Esophagus muscularis mucosa (tissue), 4 donors: Measurements from ENCODE around the gene TK1. TPM values are rescaled to one million over a fixed set of nuclear protein-coding genes. Genes with fewer than 3 reads are reported as not detected.

ENCODE experiments used
- DNase-seq: peaks from one replicate; pipeline ENCODE4 v3.0.0-alpha.2; 2017; ENCODE audit errors: extremely low spot score
- H3K27ac ChIP-seq, 4 donors: fragments of 200-600 bp; sonication (generic); replicated peaks in 1 of 4; 1 replicate in 3 of 4; 2 replicates in 1 of 4; pipeline ENCODE4 v1.5.1; 2016 to 2019; ENCODE audit warnings: mild to moderate bottlenecking in 1 of 4
- H3K27me3 ChIP-seq, 4 donors: fragments of 200-600 bp; sonication (generic); one replicate each; pipeline versions ENCODE4 v1.5.1 to v1.6.0; 2016 to 2019
- H3K36me3 ChIP-seq, 4 donors: fragments of 200-600 bp; sonication (generic); one replicate each; pipeline ENCODE4 v1.5.1; 2016 to 2019
- H3K4me1 ChIP-seq, 4 donors: fragments of 200-600 bp; sonication (generic); one replicate each; pipeline ENCODE4 v1.5.1; 2016 to 2019
- H3K4me3 ChIP-seq, 4 donors: fragments of 200-600 bp; sonication (generic); 1 replicate in 2 of 4; 2 replicates in 2 of 4; pipeline ENCODE4 v1.5.1; 2016 to 2019; ENCODE audit warnings: mild to moderate bottlenecking in 4 of 4, moderate library complexity in 1 of 4
- H3K9me3 ChIP-seq, 4 donors: fragments of 200-600 bp; sonication (generic); 1 replicate in 3 of 4; 2 replicates in 1 of 4; pipeline ENCODE4 v1.5.1; 2016 to 2019
- EP300 ChIP-seq: sonication (generic); formaldehyde crosslinking; IDR thresholded peaks from one replicate; pipeline ENCODE4 v1.6.1; 2017; ENCODE audit warnings: antibody characterized with exemption
- POLR2A ChIP-seq: fragments of 450-650 bp; IDR thresholded peaks from one replicate; pipeline ENCODE4 v1.6.1; 2017; ENCODE audit warnings: antibody characterized with exemption, moderate library complexity, mild to moderate bottlenecking, low read depth
- POLR2AphosphoS5 ChIP-seq, 2 donors: sonication (generic); formaldehyde crosslinking; IDR thresholded peaks; one replicate each; pipeline ENCODE4 v1.6.1; 2017; ENCODE audit warnings: antibody characterized with exemption in 2 of 2
- WGBS: methylation state at CpG from one replicate; pipeline ENCODE4 v1.1.5; 2018; 5-methylcytosine and 5-hydroxymethylcytosine counted together
- intact Hi-C: fragments of 100-400 bp; cut with DNase I; formaldehyde crosslinking; loops from one replicate; pipeline ENCODE4 v1.15.1; 2023
- total RNA-seq, 4 donors: library from RNA; depleted of rRNA; stranded (reverse); fragments of >200 nt; gene quantifications; one replicate each; pipeline versions ENCODE4 v1.1.0 to v1.2.1, GENCODE V29; 2016
- TF ChIP-seq, protein P1 (sequence below), 3 experiments: fragments of 200-600 bp in 2 of 3; fragments of 450-650 bp in 1 of 3; sonication (generic) in 2 of 3; IDR thresholded peaks; one replicate each; pipeline ENCODE4 v1.5.1; 2017 to 2019; ENCODE audit warnings: antibody characterized with exemption in 3 of 3, mild to moderate bottlenecking in 2 of 3, moderate library complexity in 1 of 3

The TK1 gene
- total RNA-seq, 4 donors from 2014 or later: 7.9 to 22.1 (median 14.5) TPM

DNA sequence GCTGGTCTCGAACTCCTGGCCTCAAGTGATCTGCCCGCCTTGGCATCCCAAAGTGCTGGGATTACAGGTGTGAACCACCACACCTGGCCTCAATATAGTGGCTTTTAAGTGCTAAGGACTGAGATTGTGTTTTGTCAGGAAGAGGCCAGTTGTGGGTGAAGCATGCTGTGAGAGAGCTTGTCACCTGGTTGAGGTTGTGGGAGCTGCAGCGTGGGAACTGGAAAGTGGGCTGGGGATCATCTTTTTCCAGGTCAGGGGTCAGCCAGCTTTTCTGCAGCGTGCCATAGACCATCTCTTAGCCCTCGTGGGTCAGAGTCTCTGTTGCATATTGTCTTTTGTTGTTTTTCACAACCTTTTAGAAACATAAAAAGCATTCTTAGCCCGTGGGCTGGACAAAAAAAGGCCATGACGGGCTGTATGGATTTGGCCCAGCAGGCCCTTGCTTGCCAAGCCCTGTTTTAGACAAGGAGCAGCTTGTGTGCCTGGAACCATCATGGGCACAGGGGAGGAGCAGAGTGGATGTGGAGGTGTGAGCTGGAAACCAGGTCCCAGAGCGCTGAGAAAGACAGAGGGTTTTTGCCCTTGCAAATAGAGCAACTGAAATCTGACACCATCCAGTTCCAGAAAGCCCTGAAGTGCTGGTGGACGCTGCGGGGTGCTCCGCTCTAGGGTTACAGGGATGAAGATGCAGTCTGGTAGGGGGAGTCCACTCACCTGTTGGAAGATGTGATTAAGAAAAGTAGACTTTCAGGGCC is 32.7 kb upstream of the TK1 start:
- intact Hi-C loops: no loop called here

DNA sequence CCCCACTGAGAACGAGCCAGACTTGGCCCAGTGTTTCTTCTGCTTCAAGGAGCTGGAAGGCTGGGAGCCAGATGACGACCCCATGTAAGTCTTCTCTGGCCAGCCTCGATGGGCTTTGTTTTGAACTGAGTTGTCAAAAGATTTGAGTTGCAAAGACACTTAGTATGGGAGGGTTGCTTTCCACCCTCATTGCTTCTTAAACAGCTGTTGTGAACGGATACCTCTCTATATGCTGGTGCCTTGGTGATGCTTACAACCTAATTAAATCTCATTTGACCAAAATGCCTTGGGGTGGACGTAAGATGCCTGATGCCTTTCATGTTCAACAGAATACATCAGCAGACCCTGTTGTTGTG is 27.8 kb upstream of the TK1 start:
- peak overlapping the region; percentile 41 to 55 (median 47) for H3K4me3 ChIP-seq
- WGBS: 16% methylated on average over 5 of the region's 5 CpGs
- intact Hi-C loops: no loop called here

More for the DNA sequence above, 32.7 kb upstream of the TK1 start:
- Histone ChIP-seq H3K27me3 (no peaks in the 10 kb centered on the region), H3K27ac (no peak overlapping the region), H3K9me3 (no peaks in the 10 kb centered on the region), H3K4me1 (peaks cover under 1 to 10% (median 2%) of the 10 kb centered on the region in 4 donors), H3K36me3 (no peaks in the 10 kb centered on the region), H3K4me3 (no peak overlapping the region)
- 88% methylated on average over 11 of the region's 11 CpGs for WGBS
- TF ChIP-seq EP300: no peak
- DNase-seq: no peak

DNA sequence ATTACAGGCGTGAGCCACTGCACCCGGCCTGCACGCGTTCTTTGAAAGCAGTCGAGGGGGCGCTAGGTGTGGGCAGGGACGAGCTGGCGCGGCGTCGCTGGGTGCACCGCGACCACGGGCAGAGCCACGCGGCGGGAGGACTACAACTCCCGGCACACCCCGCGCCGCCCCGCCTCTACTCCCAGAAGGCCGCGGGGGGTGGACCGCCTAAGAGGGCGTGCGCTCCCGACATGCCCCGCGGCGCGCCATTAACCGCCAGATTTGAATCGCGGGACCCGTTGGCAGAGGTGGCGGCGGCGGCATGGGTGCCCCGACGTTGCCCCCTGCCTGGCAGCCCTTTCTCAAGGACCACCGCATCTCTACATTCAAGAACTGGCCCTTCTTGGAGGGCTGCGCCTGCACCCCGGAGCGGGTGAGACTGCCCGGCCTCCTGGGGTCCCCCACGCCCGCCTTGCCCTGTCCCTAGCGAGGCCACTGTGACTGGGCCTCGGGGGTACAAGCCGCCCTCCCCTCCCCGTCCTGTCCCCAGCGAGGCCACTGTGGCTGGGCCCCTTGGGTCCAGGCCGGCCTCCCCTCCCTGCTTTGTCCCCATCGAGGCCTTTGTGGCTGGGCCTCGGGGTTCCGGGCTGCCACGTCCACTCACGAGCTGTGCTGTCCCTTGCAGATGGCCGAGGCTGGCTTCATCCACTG is 27.3 kb upstream of the TK1 start, which contains the start of gene BIRC5:
TSS of gene BIRC5 (plus strand) at position 238 of the 690 bp plus-strand sequence. CDS start at position 302, 64 bp downstream.
- WGBS: 2% methylated on average over 17 of the region's 60 CpGs
- H3K9me3 ChIP-seq: no peaks in the 10 kb centered on the region
- peak; percentile 94 for DNase-seq
- intact Hi-C loops: no loop called here
- H3K4me3 ChIP-seq: peak within 1 kb of the TSS; percentile 41 to 55 (median 47)
- H3K27ac ChIP-seq: no peak within 1 kb of the TSS
- TF ChIP-seq POLR2AphosphoS5 (IDR thresholded peaks at IDR 0.05) (peak; percentile 48 to 90), POLR2A (no peak)
- TF ChIP-seq, protein P1, sequence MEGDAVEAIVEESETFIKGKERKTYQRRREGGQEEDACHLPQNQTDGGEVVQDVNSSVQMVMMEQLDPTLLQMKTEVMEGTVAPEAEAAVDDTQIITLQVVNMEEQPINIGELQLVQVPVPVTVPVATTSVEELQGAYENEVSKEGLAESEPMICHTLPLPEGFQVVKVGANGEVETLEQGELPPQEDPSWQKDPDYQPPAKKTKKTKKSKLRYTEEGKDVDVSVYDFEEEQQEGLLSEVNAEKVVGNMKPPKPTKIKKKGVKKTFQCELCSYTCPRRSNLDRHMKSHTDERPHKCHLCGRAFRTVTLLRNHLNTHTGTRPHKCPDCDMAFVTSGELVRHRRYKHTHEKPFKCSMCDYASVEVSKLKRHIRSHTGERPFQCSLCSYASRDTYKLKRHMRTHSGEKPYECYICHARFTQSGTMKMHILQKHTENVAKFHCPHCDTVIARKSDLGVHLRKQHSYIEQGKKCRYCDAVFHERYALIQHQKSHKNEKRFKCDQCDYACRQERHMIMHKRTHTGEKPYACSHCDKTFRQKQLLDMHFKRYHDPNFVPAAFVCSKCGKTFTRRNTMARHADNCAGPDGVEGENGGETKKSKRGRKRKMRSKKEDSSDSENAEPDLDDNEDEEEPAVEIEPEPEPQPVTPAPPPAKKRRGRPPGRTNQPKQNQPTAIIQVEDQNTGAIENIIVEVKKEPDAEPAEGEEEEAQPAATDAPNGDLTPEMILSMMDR (IDR thresholded peaks at IDR 0.05): peak in 1 of 3 experiments; percentile 26
- H3K36me3 ChIP-seq: no peaks in the 10 kb centered on the region
- peaks cover 5 to 13% (median 11%) of the 10 kb centered on the region in 4 donors for H3K4me1 ChIP-seq
- H3K27me3 ChIP-seq: no peaks in the 10 kb centered on the region

More for the DNA sequence above, 27.8 kb upstream of the TK1 start:
- TF ChIP-seq POLR2AphosphoS5 (IDR thresholded peaks at IDR 0.05) (no peak), EP300 (no peak), POLR2A (no peak)
- TF ChIP-seq, protein P1 (IDR thresholded peaks at IDR 0.05): no peak
- Histone ChIP-seq H3K27me3 (no peaks in the 10 kb centered on the region), H3K27ac (no peak overlapping the region), H3K36me3 (no peaks in the 10 kb centered on the region), H3K9me3 (no peaks in the 10 kb centered on the region), H3K4me1 (peaks cover 5 to 13% (median 11%) of the 10 kb centered on the region in 4 donors)
- DNase-seq: no peak

DNA sequence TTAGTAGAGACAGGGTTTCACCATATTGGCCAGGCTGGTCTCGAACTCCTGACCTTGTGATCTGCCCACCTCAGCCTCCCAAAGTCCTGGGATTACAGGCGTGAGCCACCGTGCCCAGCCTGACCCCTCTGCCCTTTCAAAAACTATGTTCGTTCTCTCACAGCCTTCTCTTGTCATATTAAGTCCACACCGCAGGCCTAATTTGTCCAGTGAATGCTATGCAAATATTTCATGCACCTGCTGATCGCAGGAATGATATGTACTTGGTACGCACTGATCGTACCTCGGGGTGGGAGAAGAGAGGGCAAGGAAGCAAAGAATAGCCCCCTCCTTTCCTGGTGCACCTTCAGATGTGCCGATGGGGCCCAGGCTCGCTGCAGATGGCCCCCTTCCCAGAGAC is 24.2 kb upstream of the TK1 start:
- WGBS: 89% methylated on average over 11 of the region's 11 CpGs

DNA sequence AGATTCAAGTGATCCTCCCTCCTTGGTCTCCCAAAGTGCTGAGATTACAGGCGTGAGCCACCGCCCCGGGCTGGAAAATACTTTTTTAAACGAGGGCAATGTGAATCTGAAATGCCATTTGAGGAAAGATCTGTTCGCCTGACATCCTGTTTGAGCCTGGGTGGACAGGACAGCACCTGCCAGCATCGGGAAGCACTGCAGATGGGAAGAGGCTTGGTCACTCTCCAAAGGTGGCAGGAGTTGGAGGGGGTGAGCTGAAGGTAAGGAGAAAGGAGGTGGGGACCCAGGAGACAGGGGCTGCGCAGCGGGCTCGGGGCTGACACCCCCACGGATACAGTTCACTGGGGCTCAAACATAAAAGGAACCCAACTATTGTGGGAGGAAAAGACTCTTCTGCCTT is 23.3 kb upstream of the TK1 start:
- TF ChIP-seq POLR2AphosphoS5 (IDR thresholded peaks at IDR 0.05) (no peak), POLR2A (no peak), EP300 (no peak)
- TF ChIP-seq, protein P1 (IDR thresholded peaks at IDR 0.05): no peak
- peaks cover 0 to 15% (median 9%) of the 10 kb centered on the region in 4 donors for H3K36me3 ChIP-seq
- H3K4me1 ChIP-seq: peaks cover 5 to 13% (median 11%) of the 10 kb centered on the region in 4 donors
- H3K4me3 ChIP-seq: no peak overlapping the region
- no peak for DNase-seq
- intact Hi-C loops: no loop called here
- 89% methylated on average over 10 of the region's 10 CpGs for WGBS
- no peak overlapping the region for H3K27ac ChIP-seq
- no peaks in the 10 kb centered on the region for H3K27me3 ChIP-seq
- H3K9me3 ChIP-seq: no peaks in the 10 kb centered on the region

More for the DNA sequence above, 24.2 kb upstream of the TK1 start:
- H3K4me3 ChIP-seq: no peak overlapping the region
- no peak for DNase-seq
- H3K27me3 ChIP-seq: no peaks in the 10 kb centered on the region
- H3K9me3 ChIP-seq: no peaks in the 10 kb centered on the region
- peaks cover 0 to 6% (median 3%) of the 10 kb centered on the region in 4 donors for H3K36me3 ChIP-seq
- peaks cover 5 to 13% (median 11%) of the 10 kb centered on the region in 4 donors for H3K4me1 ChIP-seq
- TF ChIP-seq EP300 (no peak), POLR2A (no peak), POLR2AphosphoS5 (IDR thresholded peaks at IDR 0.05) (no peak)
- TF ChIP-seq, protein P1 (IDR thresholded peaks at IDR 0.05): no peak
- intact Hi-C loops: no loop called here
- H3K27ac ChIP-seq: no peak overlapping the region
